Amygdala (tissue), 56 donors: ENCODE data around the gene EPOP.
A peak's percentile ranks its signal among the peaks of the same experiment; 100 is the strongest.

Experiments used
- DNase-seq, 56 donors: peaks; one replicate each; lab custom pipeline; 2025; lab: John Stamatoyannopoulos, UW

Gene EPOP

DNA sequence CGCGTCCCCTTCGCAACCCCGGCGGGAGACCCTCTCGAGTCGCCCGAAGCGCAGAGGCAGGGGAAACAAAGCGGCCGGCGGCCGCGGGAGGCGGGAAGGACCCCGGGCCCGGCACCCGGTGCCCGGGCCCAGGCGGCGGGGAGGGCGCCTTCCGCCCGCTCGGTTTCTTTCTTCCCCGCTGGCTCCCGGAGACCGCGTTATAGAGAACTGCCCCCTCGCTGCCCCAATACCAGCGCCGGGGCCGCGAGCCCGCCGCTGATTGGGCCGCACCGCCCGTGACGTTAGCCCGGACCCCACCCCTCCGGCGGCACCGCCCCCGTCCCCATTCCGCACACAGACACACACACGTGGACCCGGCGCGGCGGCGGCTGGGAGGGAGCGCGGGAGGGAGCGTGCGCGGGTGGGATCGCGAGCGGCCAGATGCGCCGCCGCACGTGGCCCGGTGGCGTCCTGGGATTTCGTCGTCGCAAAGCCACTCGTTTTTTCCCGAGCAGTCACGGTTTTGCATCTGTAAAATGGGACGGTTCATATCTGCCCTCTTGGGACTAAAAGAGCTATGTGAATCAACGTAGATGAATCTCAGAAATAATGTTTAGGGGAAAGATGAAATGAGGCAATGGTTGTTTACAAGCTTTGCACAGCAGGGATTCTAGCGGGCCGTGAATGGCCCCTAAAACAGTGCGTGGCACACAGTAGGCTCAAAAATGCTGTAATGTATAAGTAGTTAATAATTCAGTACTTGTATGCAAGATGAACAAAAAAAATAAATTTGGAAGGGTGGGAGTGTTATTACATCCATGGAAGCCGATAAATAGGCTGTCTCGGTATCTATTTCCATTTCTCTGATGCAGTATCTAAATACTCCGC lies at the start of gene EPOP:
Gene EPOP, minus strand, starts transcription at position 209 of the 867 bp plus-strand sequence. CDS start 462 bp downstream, outside the sequence.
- peak in 54 of 56 donors; percentile 31 to 91 (median 77) for DNase-seq

- no peak for DNase-seq
Observed at GRCh38 chr17:38721802-38722201, 47.0 kb upstream of the EPOP start.

GRCh38 chr17:38720941-38721340 lies 46.2 kb upstream of the EPOP start:
- no peak for DNase-seq

GRCh38 chr17:38719943-38720641 lies 45.3 kb upstream of the EPOP start:
- peak in 1 of 56 donors; percentile 28 for DNase-seq

- DNase-seq: no peak
Observed at GRCh38 chr17:38719289-38719942, 44.7 kb upstream of the EPOP start.

DNA sequence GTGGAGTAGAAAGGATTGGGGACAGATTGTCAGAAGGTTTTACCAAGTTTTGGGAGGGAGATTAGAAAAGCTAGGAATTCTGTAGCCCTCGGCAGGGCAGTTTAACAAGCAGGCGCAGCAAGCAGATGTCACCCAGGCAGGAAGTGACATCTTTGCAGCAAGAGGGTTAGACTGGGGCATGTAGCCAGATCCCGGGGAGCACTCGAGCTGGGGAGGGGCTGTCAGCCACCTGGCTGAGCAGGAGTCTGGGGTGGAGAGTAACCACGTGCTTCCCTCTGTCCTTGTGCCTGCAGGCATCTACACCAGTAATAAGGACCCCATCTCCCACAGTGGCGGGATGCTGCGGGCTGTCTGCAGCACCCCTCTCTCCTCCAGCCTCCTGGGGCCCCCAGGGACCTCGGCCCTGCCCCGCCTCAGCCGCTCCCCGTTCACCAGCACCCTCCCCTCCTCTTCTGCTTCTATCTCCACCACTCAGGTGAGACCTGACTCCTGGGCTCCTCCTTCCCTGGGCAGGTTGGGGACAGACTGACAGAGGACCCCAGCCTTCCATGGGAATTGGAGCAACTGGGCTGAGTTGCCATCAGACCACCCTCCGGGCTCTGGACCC lies 42.5 kb upstream of the EPOP start:
- DNase-seq: no peak

DNA sequence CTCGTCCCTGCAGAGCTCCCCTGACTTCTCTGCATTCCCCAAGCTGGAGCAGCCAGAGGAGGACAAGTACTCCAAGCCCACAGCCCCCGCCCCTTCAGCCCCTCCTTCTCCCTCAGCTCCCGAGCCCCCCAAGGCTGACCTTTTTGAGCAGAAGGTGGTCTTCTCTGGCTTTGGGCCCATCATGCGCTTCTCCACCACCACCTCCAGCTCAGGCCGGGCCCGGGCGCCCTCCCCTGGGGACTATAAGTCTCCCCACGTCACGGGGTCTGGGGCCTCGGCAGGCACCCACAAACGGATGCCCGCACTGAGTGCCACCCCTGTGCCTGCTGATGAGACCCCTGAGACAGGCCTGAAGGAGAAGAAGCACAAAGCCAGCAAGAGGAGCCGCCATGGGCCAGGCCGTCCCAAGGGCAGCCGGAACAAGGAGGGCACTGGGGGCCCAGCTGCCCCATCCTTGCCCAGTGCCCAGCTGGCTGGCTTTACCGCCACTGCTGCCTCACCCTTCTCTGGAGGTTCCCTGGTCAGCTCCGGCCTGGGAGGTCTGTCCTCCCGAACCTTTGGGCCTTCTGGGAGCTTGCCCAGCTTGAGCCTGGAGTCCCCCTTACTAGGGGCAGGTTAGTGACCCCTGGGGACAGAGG lies 41.7 kb upstream of the EPOP start:
- DNase-seq: no peak

GRCh38 chr17:38715216-38715943 lies 40.6 kb upstream of the EPOP start:
- no peak for DNase-seq

DNA sequence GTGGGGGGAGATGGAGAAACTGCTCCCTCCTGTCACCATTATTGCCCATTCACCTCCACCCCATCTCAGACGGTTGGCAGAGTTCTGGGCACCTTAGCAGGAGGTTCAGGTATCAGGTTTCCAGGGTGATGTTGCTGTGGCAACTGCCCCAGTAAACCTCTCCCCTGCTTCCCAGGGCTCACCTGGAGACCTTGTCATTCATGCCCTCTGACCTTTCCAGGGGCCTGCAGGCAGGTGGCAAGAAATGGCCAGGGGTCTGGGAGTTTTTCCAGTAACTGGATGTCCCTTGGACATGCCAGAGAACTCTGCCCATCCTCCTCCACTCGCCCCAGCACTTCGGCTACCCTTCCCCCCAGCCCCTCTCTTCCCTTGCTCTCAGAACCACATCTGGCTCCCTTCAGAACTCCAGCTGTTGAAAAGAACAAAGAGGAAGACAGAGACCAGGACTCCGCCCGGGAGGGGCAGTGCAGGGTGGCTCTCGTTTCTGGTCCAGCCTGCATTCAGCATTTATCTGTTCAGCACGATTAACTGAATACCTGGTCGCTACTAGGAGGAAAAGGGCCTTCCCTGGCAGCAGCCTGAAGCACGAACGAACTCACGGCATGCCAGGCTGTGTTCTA lies 38.8 kb upstream of the EPOP start:
- DNase-seq: no peak

GRCh38 chr17:38712593-38712992 lies 37.8 kb upstream of the EPOP start:
- no peak for DNase-seq

DNA sequence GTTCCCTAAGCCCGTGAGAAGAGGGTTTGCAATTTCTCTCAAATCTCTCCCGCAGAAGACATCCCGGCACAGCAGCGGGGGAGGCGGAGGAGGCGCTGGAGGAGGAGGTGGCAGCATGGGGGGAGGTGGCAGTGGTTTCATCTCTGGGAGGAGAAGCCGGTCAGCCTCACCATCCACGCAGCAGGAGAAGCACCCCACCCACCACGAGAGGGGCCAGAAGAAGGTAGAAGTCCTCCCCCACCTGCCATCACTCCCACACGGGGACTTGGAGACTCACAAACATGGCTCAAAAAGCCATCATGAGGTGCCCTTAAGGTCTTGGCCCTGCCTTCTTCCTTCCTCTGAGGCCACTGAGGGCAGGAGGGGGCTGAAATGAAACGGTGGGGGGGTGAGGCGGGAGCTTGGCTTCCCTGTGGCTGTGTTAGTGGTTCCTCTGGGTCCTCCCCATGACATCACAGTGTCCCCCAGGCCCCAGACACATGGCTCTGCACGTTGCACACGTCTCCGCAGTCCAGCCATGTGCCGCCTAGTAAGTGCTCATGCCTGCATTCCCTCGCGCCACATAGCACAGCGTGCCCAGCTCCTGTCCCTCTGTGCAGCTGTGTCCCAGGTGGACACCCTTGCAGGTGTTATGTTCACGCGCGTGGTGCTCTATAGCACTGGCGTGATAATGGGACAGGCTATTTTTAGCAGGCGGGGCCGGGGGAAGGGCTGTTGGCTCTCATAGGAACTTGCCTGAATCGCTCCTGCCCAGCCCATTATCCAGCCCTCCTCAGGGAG lies 37.2 kb upstream of the EPOP start:
- DNase-seq: no peak

GRCh38 chr17:38710985-38711384 lies 36.2 kb upstream of the EPOP start:
- DNase-seq: no peak

DNA sequence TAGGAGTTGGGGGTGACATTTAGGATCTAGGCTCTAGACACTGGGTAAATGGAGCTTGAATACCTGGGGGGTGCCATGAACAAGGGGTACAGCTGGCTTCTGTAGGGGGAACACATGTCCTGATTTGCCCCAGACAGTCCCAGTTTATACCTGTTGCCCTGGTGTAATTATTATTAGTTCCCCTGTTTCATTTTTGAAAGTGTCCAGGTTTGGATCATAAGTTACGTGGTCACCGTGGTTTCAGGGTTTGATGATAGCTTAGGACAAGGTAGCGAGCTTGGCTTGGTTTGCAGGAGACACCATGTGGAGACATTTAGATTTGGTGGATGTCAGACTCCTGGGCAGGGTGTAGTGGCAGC lies 35.8 kb upstream of the EPOP start:
- no peak for DNase-seq

DNA sequence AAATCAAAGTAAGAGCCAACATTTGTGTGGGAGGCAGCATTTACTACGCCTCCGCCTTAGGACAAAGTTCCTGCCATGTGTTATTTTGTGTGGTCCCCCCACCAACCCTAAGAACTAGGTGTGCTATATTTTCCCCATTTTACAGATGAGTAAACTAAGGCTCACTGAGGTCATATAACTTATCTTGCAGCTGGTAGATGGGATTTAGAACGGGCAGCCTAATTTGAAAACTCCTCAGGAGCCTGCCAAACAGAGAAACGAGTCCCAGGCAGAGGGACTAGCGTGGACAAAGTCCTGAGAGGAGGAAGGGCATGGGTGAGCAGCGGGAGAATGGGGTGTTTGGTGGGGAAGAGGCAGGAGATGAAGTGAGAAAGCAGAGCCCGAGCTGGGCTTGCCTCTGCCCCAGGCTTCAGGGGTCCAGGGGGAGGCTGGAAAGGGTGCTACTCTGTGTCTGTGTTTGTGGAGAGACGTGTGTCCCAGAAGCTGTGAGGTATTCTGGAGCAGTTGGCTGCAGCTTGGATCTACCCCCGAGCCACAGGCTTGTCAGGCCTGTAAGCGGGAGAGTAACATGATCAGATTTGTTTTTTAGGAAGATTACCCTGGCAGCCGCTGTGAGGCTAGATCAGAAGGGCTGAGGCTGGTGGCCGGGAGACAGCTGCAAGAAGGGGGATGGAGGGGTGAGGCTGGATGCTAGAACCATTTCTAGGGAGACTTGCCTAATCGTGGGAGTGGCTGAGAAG lies 35.3 kb upstream of the EPOP start:
- DNase-seq: no peak

DNA sequence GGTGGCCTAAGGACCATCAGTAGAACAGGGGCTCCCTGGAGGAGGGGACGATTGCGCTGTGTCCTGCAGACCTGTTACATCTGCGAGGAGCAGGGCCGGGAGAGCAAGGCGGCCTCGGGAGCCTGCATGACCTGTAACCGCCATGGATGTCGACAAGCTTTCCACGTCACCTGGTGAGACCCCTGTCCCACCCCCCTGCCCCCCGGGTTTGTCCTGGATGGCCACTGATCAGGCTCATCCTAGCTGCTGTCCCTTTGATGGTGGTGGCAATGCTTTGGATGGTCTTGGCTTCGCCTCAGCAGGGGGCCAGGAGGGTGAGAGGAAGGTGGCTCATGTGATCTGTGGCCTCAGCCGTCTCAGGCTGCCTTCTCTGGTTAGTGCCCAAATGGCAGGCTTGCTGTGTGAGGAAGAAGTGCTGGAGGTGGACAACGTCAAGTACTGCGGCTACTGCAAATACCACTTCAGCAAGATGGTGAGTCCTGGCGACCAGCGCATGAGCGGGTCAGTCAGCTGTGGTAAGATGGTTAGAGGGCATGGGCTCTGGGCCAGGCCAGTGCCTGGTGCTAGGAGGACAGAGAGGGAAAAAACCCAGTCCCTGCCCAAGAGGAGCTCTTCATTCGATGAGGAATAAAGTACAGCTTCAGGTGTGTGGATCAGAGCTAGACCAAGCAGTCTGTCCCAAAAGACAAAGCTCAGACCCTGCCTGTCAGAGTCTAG lies 34.5 kb upstream of the EPOP start:
- DNase-seq: no peak

GRCh38 chr17:38707678-38708351 lies 33.1 kb upstream of the EPOP start:
- no peak for DNase-seq
